ENCODE data around the gene FAM110A.

The FAM110A gene

DNA sequence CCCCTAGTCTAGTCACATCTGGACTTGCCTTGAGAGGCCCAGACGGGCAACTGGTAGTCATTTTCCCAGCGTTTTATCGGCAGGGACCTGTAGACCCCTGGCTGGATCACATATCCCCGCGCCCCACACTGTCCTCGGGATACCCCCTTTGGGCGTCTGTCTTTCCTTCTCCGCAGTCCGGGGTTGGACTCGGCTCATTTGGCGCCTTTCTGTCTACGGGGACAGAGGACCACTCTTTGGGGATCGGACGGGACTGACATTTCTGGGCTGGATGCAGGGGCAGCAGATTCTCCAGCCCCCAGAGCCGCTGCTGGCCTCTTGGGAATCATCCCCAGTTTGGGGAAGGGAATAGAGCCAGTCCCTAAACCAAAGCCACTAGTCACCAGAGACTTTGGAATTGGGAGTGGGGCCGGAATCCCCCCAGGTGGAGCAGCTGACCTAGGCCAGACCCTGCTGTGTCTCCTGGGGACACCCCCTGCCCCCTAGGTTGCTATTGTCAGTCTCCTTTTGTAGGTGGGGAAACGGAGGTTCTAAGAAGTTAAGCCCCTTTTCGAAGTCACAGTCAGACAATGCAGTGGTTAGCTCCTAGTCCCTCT, 734 bp downstream of the FAM110A start:
- TF ChIP-seq, protein P1, sequence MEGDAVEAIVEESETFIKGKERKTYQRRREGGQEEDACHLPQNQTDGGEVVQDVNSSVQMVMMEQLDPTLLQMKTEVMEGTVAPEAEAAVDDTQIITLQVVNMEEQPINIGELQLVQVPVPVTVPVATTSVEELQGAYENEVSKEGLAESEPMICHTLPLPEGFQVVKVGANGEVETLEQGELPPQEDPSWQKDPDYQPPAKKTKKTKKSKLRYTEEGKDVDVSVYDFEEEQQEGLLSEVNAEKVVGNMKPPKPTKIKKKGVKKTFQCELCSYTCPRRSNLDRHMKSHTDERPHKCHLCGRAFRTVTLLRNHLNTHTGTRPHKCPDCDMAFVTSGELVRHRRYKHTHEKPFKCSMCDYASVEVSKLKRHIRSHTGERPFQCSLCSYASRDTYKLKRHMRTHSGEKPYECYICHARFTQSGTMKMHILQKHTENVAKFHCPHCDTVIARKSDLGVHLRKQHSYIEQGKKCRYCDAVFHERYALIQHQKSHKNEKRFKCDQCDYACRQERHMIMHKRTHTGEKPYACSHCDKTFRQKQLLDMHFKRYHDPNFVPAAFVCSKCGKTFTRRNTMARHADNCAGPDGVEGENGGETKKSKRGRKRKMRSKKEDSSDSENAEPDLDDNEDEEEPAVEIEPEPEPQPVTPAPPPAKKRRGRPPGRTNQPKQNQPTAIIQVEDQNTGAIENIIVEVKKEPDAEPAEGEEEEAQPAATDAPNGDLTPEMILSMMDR (IDR thresholded peaks at IDR 0.05; ENCODE audit: extremely low read depth, insufficient read depth, missing control alignments): no peak
- DNase-seq (ENCODE audit: low spot score): no peak
- in situ Hi-C loops (cut with MboI; ENCODE audit: low pct_unique_long_range_greater_than_20kb, low sequenced_read_pairs, unreplicated experiment): no loop called here

DNA sequence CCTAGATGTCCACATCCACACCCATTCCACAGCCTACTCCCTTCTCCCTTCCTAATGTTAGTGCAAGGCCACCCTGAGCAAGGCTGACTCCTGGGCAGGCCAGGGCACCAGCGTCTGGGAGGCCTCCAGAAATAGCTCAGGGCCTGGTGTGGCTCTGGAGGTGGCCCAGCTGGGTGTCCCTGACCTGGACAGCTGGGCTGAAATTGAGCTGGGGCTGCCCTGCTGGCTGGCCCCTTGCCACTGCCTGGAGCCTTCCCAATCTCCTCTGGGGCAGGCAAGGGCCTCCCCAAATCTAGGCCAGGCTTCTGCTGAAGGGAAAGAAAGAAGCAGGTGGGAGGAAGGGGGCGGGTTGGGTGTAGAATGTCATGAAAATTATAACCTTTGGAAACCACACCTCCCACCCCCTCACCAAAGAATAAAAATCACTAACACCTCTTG, 2.1 kb downstream of the FAM110A start:
- TF ChIP-seq, protein P1 (IDR thresholded peaks at IDR 0.05; ENCODE audit: extremely low read depth, insufficient read depth, missing control alignments): no peak
- no peak for DNase-seq (ENCODE audit: low spot score)
- in situ Hi-C loops (cut with MboI; ENCODE audit: low pct_unique_long_range_greater_than_20kb, low sequenced_read_pairs, unreplicated experiment): no loop called here

DNA sequence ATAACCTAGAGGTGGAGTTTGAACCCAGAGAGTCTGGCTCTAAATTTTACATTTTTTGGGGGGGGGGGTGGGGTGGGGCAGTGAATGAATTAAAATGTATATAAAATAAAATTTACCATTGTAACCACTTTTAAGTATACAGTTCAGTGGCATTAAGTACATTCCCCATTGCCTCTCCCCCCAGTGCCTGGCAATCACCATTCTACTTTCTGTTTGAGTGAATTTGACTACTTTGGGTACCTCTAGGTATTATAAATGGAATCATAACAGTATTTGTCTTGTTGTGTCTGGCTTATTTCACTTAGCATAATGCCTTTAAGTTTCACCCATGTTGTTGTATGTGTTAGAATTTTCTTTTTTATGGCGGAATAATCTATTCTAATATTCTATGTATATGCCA, 2.7 kb downstream of the FAM110A start:
- in situ Hi-C loops (cut with MboI; ENCODE audit: low pct_unique_long_range_greater_than_20kb, low sequenced_read_pairs, unreplicated experiment): no loop called here
- TF ChIP-seq, protein P1 (IDR thresholded peaks at IDR 0.05; ENCODE audit: extremely low read depth, insufficient read depth, missing control alignments): no peak
- DNase-seq (ENCODE audit: low spot score): no peak

DNA sequence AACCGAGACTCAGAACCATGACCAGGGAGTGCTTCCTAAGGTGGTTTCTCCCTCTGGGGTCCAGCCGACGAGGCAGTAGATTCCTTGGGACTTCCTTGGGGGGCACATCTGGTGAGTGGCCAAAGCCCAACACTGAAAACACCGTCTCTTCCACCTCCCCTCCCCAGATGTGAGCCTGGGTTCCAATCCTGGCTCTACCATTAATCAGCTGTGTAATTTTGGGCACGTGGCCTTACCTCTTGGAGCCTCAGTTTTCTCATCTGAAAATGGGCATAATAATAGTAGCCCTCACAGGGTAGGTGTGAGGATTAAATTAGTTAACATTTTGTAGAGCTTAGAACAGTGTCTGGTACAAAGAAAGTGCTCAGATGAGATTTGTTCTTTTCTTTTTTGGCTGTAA, 5.5 kb downstream of the FAM110A start:
- DNase-seq (ENCODE audit: low spot score): no peak
- TF ChIP-seq, protein P1 (IDR thresholded peaks at IDR 0.05; ENCODE audit: extremely low read depth, insufficient read depth, missing control alignments): no peak
- in situ Hi-C loops (cut with MboI; ENCODE audit: low pct_unique_long_range_greater_than_20kb, low sequenced_read_pairs, unreplicated experiment): no loop called here

DNA sequence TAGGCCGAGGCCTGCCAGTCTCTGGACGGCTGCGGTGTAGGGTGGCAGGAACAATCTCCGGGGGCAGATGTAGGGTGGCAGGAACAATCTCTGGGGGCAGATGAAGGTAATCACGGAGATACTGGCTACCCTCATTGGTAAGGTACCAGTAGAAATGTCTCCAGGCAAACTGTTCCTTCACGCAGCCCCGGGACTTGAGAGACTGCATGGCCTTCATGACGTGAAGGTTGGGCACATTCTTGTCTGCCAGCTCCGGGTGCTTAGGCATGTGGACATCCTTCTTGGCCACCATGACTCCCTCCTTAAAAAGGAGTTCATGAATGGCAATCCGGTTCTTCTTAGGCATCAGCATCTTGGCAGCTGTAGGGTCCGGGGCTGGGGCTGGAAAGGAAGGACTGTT, 6.1 kb downstream of the FAM110A start:
- TF ChIP-seq, protein P1 (IDR thresholded peaks at IDR 0.05; ENCODE audit: extremely low read depth, insufficient read depth, missing control alignments): no peak
- in situ Hi-C loops (cut with MboI; ENCODE audit: low pct_unique_long_range_greater_than_20kb, low sequenced_read_pairs, unreplicated experiment): no loop called here

DNA sequence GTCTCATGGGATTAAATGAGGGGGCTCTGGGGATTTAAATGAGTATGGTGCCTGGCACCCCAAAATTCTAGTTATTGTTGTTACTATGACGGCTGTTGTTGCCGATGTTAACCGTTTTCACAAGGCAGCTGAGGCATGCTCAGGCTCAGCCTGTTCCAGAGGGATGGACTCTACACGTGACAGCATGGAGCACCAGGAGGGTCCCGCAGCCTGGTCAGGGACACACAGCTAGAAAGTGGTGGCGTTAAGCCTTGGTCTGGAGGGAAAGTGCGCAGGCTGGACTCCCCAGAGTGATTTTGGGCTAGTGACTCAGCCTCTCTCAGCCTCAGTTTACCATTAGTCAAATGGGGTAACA, 7.0 kb downstream of the FAM110A start:
- no peak for DNase-seq (ENCODE audit: low spot score)
- TF ChIP-seq, protein P1 (IDR thresholded peaks at IDR 0.05; ENCODE audit: extremely low read depth, insufficient read depth, missing control alignments): no peak
- in situ Hi-C loops (cut with MboI; ENCODE audit: low pct_unique_long_range_greater_than_20kb, low sequenced_read_pairs, unreplicated experiment): no loop called here

More for the DNA sequence above, 6.1 kb downstream of the FAM110A start:
- no peak for DNase-seq (ENCODE audit: low spot score)
